BLaER1 (cell line): Measurements from ENCODE around the gene MEIS2.

ENCODE experiments used
- H3K27ac ChIP-seq: shearing (Covaris generic); formaldehyde crosslinking; 2 replicates; pipeline ENCODE4 v1.8.1; 2022
- H3K27me3 ChIP-seq: shearing (Covaris generic); formaldehyde crosslinking; 2 replicates; pipeline ENCODE4 v1.8.1; 2022
- H3K36me3 ChIP-seq: shearing (Covaris generic); formaldehyde crosslinking; 2 replicates; pipeline ENCODE4 v1.8.1; 2022
- H3K4me1 ChIP-seq: shearing (Covaris generic); formaldehyde crosslinking; 2 replicates; pipeline ENCODE4 v1.8.1; 2022
- H3K4me2 ChIP-seq: shearing (Covaris generic); formaldehyde crosslinking; 2 replicates; pipeline ENCODE4 v1.8.1; 2022
- H3K4me3 ChIP-seq: shearing (Covaris generic); formaldehyde crosslinking; 2 replicates; pipeline ENCODE4 v1.8.1; 2022
- H3K9ac ChIP-seq: shearing (Covaris generic); formaldehyde crosslinking; 2 replicates; pipeline ENCODE4 v1.8.1; 2022
- H3K9me3 ChIP-seq: shearing (Covaris generic); formaldehyde crosslinking; 2 replicates; pipeline ENCODE4 v1.8.1; 2022
- H4K20me1 ChIP-seq: shearing (Covaris generic); formaldehyde crosslinking; 2 replicates; pipeline ENCODE4 v1.8.1; 2022
- Cebpa-rat ChIP-seq: shearing (Covaris generic); IDR thresholded peaks from 2 replicates; pipeline ENCODE4 v1.8.1; 2022

The MEIS2 gene

DNA sequence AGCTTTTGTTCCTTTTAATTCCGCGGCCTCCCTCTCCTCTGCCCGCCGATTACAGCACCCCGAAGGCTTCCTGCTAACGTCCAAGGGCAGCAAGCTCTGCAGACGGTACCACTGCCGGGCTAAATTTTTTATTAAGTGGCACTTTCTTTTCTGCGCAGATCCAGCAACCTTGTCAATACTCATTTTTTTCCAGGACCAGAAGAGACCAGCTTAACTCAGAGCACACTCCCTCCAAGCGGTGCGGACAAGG is 542 bp upstream of the MEIS2 start:
- H3K4me2 ChIP-seq = peak overlapping the region; percentile 92
- peaks cover 100% of the 10 kb centered on the region for H3K27me3 ChIP-seq
- H3K9ac ChIP-seq = no peak overlapping the region

DNA sequence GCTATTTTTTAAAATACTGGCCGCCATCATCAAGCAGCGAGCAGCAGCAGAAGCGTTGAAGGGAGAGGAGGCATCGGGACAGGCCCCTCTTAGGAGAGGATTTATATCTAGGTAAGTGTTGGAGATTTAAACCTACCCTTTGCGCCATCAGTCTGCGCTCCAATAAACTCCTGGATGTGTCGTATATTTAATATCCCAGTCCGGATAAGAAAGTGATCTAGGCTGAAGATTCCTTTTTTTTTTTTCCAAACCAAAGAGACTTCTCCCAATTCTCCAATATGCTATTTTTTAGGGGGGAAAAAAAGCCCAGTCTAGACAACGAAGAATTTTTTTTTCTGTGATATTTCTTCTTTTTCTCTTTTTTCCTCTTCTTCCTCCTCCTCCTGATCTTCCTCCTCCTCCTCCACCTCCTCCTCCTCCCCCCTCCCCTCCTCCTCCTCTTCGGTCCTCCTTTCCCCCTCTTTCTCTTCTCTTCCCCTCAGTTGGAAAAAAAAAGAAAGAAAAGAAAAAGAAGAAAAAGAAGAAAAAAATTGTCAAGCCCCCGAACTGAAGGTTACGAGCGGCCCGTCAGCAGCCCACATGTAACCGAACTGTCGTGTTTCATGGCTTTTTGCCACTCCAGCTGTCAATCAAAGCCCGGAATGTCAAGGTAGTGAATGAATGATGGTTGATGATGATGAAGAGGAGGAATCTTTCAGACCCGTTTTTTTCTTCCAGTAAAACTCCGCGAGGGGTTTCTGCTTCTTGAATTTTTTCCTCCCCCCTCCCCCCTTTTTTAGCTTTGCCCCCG is 835 bp downstream of the MEIS2 start:
- H3K9me3 ChIP-seq = peaks cover 35% of the 10 kb centered on the region
- peaks cover 26% of the 10 kb centered on the region; the same call in 1 of the 2 replicates for H4K20me1 ChIP-seq
- H3K27ac ChIP-seq = no peak overlapping the region
- H3K36me3 ChIP-seq = no peaks in the 10 kb centered on the region
- H3K4me1 ChIP-seq = peaks cover 11% of the 10 kb centered on the region
- no peak for TF ChIP-seq Cebpa-rat
- peak overlapping the region; percentile 39; the same call in 1 of the 2 replicates for H3K4me2 ChIP-seq
- H3K9ac ChIP-seq = no peak overlapping the region
- H3K27me3 ChIP-seq = peaks cover 99% of the 10 kb centered on the region
- H3K4me3 ChIP-seq = no peak overlapping the region; the same call in 1 of the 2 replicates

More for the DNA sequence above, 542 bp upstream of the MEIS2 start:
- Histone ChIP-seq H3K4me1 (peaks cover 11% of the 10 kb centered on the region), H3K4me3 (peak overlapping the region; percentile 66), H4K20me1 (peaks cover 26% of the 10 kb centered on the region; the same call in 1 of the 2 replicates), H3K27ac (no peak overlapping the region), H3K9me3 (peaks cover 30% of the 10 kb centered on the region), H3K36me3 (no peaks in the 10 kb centered on the region)
- TF ChIP-seq Cebpa-rat = no peak

DNA sequence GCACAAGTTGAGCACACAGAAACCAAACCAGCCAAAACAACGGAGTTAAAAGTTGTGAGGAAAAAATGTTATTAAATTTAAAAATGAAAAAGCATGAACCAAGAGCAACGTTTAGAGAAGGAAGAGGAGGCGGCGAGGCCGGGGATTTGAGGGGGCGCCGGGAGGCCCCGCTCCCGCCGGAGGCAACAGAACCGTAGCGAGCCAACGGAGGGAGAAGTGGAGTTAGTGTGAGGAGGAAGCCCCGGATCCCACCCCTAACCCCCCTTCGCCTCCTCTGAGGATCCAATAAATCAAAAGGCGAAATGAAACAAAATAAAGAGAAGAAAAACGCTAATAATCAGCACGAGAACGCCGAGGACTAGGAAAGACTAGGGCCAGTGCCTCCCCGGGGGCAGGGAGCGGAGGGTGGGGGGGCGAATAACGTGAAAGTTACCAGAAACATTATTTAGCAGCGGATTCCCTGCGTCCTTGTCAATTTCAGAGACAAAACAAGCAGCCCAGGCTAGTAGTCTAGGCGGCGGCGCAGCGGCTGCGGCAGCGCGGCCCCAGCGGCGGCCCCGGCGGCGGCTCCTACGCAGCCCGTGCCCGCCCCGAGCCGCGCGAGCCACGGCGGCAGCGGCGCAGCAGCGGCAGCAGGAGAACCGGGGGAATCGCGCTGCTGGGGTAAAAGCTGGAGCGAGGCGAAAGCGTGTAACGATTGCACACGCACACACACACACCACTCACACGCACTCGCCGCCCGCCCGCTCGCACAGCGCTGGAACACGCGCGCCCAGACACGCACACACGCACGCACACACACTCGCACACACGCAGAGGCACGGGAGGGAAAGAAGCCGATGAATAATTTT is 1.7 kb downstream of the MEIS2 start:
- H4K20me1 ChIP-seq = peaks cover 26% of the 10 kb centered on the region; the same call in 1 of the 2 replicates
- peaks cover 99% of the 10 kb centered on the region for H3K27me3 ChIP-seq
- no peaks in the 10 kb centered on the region for H3K36me3 ChIP-seq
- H3K27ac ChIP-seq = no peak overlapping the region
- TF ChIP-seq Cebpa-rat = no peak
- peaks cover 35% of the 10 kb centered on the region for H3K9me3 ChIP-seq
- H3K4me2 ChIP-seq = peak overlapping the region; percentile 39
- H3K4me1 ChIP-seq = peaks cover 11% of the 10 kb centered on the region
- peak overlapping the region; percentile 42; the same call in 1 of the 2 replicates for H3K4me3 ChIP-seq
- H3K9ac ChIP-seq = no peak overlapping the region

DNA sequence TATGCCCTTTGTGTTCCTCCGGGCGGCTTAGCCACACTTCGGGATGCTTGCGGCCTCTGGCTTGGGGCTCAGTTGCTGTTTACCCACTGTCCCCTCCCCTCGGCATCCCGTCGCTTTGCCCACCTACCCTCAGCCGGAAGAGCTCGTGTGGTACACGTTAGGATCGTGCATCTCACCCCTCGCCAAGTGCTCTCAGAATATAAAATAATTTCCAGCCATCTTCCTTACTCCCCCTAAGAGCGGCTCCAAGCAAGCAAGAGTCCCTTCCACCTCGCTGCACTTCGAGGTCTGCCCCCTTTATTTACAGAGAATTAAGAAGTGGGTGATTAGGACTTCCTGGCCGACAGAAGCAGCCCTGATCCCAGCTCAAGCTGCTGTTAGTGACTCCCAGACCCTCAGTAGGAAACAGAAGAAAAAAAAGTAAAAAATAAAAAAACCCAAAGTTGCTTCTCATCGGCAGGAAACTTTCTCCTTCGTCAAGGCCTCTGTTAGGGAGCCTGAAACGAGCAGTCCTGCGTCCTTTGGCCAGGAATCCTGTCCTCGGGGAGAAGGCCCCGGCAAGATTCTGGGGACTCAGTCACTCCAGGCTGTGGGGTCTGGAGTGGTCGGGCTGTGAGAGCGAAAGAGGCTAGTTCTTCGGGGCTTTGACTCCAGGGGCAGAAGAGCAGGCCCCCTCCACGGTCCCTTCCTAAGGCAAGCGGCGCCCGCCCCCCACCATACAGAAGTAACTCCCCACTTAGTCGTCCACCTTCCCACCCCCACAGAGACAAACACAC is 3.0 kb downstream of the MEIS2 start:
- H3K9ac ChIP-seq = no peak overlapping the region

DNA sequence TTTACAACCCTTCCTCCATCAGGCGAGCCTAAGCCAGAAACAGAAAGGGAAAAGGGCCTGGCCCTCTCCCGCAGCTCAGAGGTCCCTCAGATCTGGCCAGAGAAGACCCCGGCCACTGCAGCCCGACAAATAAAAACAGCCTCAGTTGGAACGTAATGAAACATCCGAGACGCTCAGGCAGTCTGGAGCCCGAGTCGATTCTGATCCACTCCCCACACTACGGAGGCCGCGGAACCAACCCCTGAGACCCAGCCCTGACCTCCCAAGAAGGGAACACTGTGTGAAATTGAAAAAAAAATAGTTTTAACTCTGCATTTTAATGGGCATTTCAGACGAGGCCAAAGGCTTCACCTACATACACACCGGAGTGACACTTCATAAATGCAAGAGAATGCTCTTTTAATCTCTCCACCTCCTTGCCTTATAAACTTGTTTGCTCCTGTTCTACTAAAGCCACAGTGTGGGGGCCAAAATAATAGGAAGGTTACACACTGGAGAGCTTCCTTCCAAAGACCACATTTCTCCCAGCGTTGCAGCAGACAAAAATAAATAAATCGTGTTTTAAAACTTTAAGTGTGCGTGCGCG is 3.7 kb downstream of the MEIS2 start:
- H3K4me1 ChIP-seq = peaks cover 11% of the 10 kb centered on the region
- H3K9ac ChIP-seq = no peak overlapping the region
- peaks cover 27% of the 10 kb centered on the region; the same call in 1 of the 2 replicates for H3K9me3 ChIP-seq
- H3K36me3 ChIP-seq = no peaks in the 10 kb centered on the region
- H3K4me2 ChIP-seq = no peak overlapping the region
- no peak overlapping the region for H3K4me3 ChIP-seq
- peaks cover 19% of the 10 kb centered on the region; the same call in 1 of the 2 replicates for H4K20me1 ChIP-seq
- H3K27ac ChIP-seq = no peak overlapping the region
- H3K27me3 ChIP-seq = peaks cover 83% of the 10 kb centered on the region
- no peak for TF ChIP-seq Cebpa-rat

More for the DNA sequence above, 3.0 kb downstream of the MEIS2 start:
- peaks cover 21% of the 10 kb centered on the region; the same call in 1 of the 2 replicates for H4K20me1 ChIP-seq
- H3K36me3 ChIP-seq = no peaks in the 10 kb centered on the region
- peaks cover 11% of the 10 kb centered on the region for H3K4me1 ChIP-seq
- no peak for TF ChIP-seq Cebpa-rat
- H3K27me3 ChIP-seq = peaks cover 90% of the 10 kb centered on the region
- H3K4me3 ChIP-seq = no peak overlapping the region
- H3K9me3 ChIP-seq = peaks cover 30% of the 10 kb centered on the region
- H3K27ac ChIP-seq = no peak overlapping the region
- no peak overlapping the region for H3K4me2 ChIP-seq

- peaks cover 76% of the 10 kb centered on the region for H3K27me3 ChIP-seq
Observed at GRCh38 chr15:37095770-37096557, 4.4 kb downstream of the MEIS2 start.

GRCh38 chr15:37094915-37095711 is 5.2 kb downstream of the MEIS2 start:
- Histone ChIP-seq H3K4me3 (no peak overlapping the region), H3K4me2 (no peak overlapping the region), H3K9ac (no peak overlapping the region), H3K27me3 (peaks cover 68% of the 10 kb centered on the region), H3K4me1 (no peaks in the 10 kb centered on the region), H3K27ac (no peak overlapping the region), H3K36me3 (no peaks in the 10 kb centered on the region), H3K9me3 (peaks cover 23% of the 10 kb centered on the region; the same call in 1 of the 2 replicates), H4K20me1 (peaks cover 19% of the 10 kb centered on the region; the same call in 1 of the 2 replicates)
- TF ChIP-seq Cebpa-rat = no peak

More at GRCh38 chr15:37095770-37096557, 4.4 kb downstream of the MEIS2 start:
- Histone ChIP-seq H3K4me1 (peaks cover 4% of the 10 kb centered on the region; the same call in 1 of the 2 replicates), H3K9me3 (peaks cover 25% of the 10 kb centered on the region; the same call in 1 of the 2 replicates), H3K36me3 (no peaks in the 10 kb centered on the region), H3K4me3 (no peak overlapping the region), H3K27ac (no peak overlapping the region), H3K9ac (no peak overlapping the region), H4K20me1 (peaks cover 19% of the 10 kb centered on the region; the same call in 1 of the 2 replicates), H3K4me2 (no peak overlapping the region)
- TF ChIP-seq Cebpa-rat = no peak
